SIG-M5 (cell line): ENCODE data around the gene MSI2.

Experiments
- DNase-seq: peaks from one replicate; lab custom pipeline; 2025; lab: John Stamatoyannopoulos, UW

MSI2 gene

DNA sequence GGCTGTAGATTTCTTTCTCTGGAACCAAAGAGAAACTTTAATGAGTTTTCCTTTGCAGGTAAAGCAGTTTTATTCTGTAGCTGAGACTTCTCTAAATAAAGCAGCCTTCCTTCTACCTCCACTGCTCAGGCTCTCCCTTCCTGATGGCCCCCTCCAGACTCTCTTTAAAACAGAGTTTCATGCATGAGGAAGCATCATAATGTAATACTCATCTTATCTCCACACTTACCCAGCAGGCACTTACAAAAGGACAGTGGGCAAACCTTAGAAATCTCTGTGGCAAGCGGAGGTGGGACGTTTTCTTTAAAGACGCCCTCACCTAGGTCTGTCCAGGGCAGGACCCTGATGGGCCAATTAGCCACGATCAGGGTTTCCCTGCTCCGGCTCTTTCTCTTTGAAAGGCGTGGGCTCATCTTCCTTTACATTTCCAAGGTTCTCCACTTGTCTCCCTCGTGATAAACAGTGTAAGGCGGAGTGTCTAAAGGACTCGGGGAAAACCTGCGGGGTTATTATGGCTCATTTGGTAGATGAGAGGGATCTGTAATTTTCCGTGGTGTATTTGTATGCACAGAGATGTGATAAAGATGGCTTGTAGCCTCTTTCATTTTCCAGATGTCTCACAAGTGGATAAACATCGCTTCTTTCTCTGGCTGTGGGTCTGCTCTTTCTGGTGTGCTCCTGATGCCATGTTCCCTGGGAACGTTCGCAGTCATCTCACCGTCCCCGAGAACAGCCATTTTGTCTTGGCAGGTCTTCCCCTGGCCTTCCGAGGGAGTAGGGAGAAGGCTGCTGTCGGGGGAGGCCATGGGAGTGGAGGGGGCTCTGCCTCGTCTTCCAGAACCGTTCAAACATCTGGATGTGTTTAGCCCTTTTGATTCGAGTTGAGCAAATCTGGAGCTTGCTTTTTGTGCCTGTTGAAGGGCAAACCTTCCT, 249.8 kb downstream of the MSI2 start:
- DNase-seq: no peak

GRCh38 chr17:57506774-57507127, 250.4 kb downstream of the MSI2 start:
- DNase-seq: no peak

DNA sequence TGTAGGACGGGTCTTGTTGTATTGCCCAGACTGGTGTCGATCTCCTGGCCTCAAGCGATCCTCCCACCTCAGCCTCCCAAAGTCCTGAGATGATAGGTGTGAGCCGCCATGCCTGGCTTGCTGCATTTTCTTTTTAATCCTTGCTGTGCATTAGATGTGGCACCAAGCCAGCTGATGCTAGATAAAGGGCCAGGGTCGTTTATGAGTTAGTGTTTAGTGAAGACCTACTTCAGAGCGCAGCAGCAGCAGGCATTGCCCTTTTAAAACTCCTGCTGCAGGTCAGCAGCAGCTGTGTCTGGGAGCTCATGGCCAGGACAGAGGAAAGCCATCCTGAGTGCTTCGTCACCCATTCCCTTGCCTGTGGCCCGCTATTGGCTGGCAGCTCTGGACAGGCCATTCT, 251.5 kb downstream of the MSI2 start:
- DNase-seq: no peak

DNA sequence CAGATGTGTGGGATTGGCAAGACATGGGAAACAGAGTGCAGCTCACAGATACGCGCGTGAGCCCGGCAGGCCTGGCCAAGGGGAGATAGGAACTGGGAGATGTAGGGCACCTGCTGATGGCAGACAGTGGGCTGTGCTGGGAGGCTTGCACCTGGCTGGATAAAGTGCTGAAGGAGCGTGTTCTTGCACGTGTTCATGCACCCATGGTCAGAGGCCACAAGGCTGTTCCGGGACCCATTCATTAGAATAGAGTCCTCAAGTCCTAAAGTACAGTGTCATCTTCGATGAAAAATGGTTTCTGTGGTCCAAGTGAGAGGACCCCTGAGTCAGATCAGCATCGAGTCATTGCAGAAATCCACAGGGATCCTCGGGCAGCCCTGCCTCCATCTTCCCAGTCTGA, 252.3 kb downstream of the MSI2 start:
- no peak for DNase-seq

DNA sequence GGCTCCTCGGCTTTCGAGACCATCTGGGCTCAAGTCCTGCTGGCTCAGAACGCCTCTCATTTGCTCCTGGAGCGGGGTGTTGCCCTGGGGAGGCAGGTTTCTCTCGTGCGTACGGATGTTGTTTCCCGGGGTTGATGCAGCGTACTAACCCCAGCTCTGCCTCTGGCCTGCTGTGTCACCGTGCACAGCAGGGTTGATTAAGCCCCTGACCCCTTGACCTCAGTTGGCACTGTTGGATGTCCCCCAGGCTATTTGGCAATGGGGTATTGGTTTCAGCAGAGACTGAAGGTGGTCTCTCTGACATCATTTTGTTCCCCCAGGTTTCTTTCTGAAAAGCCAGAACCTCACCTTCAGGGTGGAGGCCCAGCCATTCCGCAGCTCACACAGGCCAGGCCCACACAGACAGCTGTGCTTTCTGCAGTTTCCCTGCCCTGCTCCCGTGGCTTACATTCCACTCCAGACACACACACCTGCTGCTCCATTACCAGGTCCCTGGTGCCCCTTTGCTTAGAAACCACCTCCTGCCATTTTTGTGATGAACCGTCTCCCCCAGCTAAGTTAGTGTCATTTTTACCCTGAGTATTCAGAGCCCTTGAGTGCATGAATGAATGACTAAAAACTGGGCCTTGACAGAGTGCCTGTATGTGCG, 255.3 kb downstream of the MSI2 start:
- no peak for DNase-seq

DNA sequence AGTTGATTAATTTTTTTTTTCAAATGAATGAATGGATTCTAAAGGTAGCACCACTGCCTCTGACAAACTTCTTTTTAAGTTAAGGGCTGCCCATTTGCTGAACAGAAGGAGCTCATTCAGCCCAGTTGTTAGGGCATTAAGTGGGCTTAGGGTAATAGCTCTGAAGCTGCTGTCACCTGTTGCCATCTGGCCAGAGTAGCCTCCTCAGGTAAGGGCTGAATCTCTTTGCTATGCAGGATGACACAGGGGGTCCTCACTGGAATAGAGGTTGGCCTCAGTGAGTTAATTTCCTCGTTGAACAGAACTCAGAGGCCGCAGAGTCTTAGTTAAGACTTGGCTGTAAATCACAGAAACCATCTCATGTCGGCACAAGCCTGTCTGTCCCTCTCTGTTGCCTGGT, 255.9 kb downstream of the MSI2 start:
- DNase-seq: no peak

GRCh38 chr17:57512691-57513090, 256.4 kb downstream of the MSI2 start:
- DNase-seq: no peak

DNA sequence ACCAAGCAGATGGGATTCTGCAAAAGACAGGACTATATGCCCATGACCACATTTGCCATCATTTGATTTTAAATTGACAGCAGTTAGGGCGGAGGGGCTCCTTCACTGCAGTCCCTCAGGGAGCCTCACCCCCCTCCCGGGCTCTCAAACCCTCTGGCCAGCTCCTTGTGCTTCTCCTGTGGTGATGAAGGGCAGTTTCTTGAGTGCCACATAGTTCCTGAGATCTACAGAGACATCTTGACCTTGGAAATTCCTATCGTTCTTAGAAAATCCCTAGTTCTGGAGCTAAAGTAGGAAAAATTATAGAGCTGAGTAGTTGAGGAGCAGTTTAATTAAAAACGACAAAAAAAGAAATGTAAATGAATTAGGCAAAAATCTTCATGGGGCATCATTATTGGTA, 257.2 kb downstream of the MSI2 start:
- no peak for DNase-seq

DNA sequence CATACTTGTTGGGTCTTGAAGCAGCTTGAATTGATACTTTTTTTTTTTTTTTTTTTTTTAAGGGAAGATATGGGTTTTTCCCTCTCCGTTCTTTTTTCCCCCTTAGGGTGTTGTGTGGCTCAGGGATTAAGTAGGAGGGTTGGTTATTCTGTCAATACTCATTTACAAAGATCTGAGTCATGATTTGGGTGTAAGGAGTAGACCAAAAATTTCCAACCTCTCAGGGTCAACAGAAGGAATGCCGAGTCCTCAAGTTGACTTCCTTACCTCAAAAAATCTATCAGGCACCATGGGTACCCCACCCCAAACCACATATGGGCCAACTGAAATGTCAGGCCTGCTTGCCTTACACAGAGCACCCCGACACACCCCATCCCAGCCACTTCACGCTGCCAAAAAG, 258.3 kb downstream of the MSI2 start:
- no peak for DNase-seq

DNA sequence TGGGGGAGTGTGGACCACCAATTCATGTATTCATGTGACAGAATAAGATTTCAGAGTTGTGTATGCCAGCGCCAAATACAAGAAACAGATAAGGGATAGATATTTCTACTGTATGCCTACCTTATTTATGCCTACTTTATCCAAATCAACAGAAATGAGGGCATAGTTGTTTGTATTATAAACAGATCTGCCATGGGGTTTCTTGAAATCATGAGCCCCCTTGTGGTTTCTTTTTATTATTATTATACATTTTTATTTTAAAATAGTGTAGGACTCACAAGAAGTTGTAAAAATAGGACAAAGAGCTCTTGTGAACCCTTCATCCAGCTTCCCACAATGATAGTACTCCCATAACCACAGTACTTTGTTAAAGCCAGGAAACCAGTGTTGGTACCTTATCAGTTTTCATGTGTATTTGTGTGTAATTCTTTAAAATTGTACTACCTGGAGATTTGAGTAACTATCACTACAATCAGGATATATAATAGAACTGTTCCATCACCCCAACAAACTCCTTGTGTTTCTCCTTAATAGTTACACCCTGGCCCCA, 259.4 kb downstream of the MSI2 start:
- no peak for DNase-seq

GRCh38 chr17:57516290-57517230, 260.2 kb downstream of the MSI2 start:
- no peak for DNase-seq

GRCh38 chr17:57517273-57517631, 260.9 kb downstream of the MSI2 start:
- DNase-seq: no peak

GRCh38 chr17:57517632-57518456, 261.5 kb downstream of the MSI2 start:
- no peak for DNase-seq

- no peak for DNase-seq
Measured at GRCh38 chr17:57518587-57519581, 262.6 kb downstream of the MSI2 start.

GRCh38 chr17:57519800-57520199, 263.5 kb downstream of the MSI2 start:
- no peak for DNase-seq

- no peak for DNase-seq
Measured at GRCh38 chr17:57521606-57522005, 265.3 kb downstream of the MSI2 start.

DNA sequence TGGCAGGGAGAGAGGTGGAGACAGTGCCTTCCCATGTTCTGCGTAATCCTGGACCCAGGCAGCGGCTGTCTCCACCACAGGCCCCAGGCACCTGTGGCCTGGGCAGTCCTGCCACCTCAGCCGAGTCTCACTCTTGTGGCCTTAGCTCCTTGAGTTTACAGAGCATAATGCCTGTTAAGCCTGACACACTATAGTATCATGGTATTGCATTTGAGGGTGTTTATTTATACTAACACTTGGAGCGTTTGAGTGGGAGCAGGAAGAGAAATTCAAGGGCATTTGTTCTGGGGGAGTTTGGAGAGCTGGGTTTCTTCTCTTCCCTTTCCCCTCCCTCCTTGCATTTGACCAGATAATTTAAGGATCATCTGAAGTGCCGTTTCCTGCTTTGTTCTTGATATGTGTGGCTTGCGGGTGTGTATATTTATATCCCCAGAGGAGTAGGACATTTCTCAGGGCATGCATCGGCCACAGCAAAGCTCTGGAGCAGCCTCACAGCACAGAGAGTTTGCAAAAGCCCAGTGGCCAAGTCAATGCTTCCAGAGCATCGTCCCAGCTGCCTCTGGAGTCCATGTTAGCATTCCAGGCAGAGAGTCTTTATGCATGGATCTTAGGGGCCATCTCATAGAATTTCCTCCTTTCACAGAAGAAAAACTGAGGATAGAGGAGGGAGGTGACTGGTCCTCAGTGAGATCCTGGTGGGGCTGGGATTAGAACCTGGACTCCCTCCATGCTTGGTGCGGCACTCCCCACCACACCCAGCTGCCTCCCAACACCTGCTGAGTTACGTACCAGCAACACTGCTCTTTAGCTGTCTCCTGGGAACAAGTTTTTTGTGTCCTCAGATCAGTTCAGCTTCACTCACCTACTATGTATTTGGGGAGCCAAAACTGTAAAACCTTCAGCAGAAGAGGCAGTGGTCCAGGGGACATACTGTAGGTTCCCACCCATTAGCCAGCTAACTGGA, 266.0 kb downstream of the MSI2 start:
- no peak for DNase-seq

GRCh38 chr17:57523926-57524632, 267.8 kb downstream of the MSI2 start:
- DNase-seq: no peak
